Esophagus muscularis mucosa (tissue), 4 donors: ENCODE measurements around the gene DZIP1. TPM values are rescaled to one million over a fixed set of nuclear protein-coding genes. Genes with fewer than 3 reads are reported as not detected.
A peak's percentile ranks its signal among the peaks of the same experiment; 100 is the strongest.
"Not testable (repeated sequence)": the region's sequence is repeated elsewhere in the genome, so short reads cannot be mapped to it uniquely, and the experiment has no call there.

Source experiments
- DNase-seq: peaks from one replicate; pipeline ENCODE4 v3.0.0-alpha.2; 2017; ENCODE audit errors: extremely low spot score
- H3K27ac ChIP-seq, 4 donors: fragments of 200-600 bp; sonication (generic); replicated peaks in 1 of 4; 1 replicate in 3 of 4; 2 replicates in 1 of 4; pipeline ENCODE4 v1.5.1; 2016 to 2019; ENCODE audit warnings: mild to moderate bottlenecking in 1 of 4
- H3K27me3 ChIP-seq, 4 donors: fragments of 200-600 bp; sonication (generic); one replicate each; pipeline versions ENCODE4 v1.5.1 to v1.6.0; 2016 to 2019
- H3K36me3 ChIP-seq, 4 donors: fragments of 200-600 bp; sonication (generic); one replicate each; pipeline ENCODE4 v1.5.1; 2016 to 2019
- H3K4me1 ChIP-seq, 4 donors: fragments of 200-600 bp; sonication (generic); one replicate each; pipeline ENCODE4 v1.5.1; 2016 to 2019
- H3K4me3 ChIP-seq, 4 donors: fragments of 200-600 bp; sonication (generic); 1 replicate in 2 of 4; 2 replicates in 2 of 4; pipeline ENCODE4 v1.5.1; 2016 to 2019; ENCODE audit warnings: mild to moderate bottlenecking in 4 of 4, moderate library complexity in 1 of 4
- H3K9me3 ChIP-seq, 4 donors: fragments of 200-600 bp; sonication (generic); 1 replicate in 3 of 4; 2 replicates in 1 of 4; pipeline ENCODE4 v1.5.1; 2016 to 2019
- EP300 ChIP-seq: sonication (generic); formaldehyde crosslinking; IDR thresholded peaks from one replicate; pipeline ENCODE4 v1.6.1; 2017; ENCODE audit warnings: antibody characterized with exemption
- POLR2A ChIP-seq: fragments of 450-650 bp; IDR thresholded peaks from one replicate; pipeline ENCODE4 v1.6.1; 2017; ENCODE audit warnings: antibody characterized with exemption, moderate library complexity, mild to moderate bottlenecking, low read depth
- POLR2AphosphoS5 ChIP-seq, 2 donors: sonication (generic); formaldehyde crosslinking; IDR thresholded peaks; one replicate each; pipeline ENCODE4 v1.6.1; 2017; ENCODE audit warnings: antibody characterized with exemption in 2 of 2
- WGBS: methylation state at CpG from one replicate; pipeline ENCODE4 v1.1.5; 2018; 5-methylcytosine and 5-hydroxymethylcytosine counted together
- intact Hi-C: fragments of 100-400 bp; cut with DNase I; formaldehyde crosslinking; loops from one replicate; pipeline ENCODE4 v1.15.1; 2023
- total RNA-seq, 4 donors: library from RNA; depleted of rRNA; stranded (reverse); fragments of >200 nt; gene quantifications; one replicate each; pipeline versions ENCODE4 v1.1.0 to v1.2.1, GENCODE V29; 2016
- TF ChIP-seq, protein P1 (sequence below), 3 experiments: fragments of 200-600 bp in 2 of 3; fragments of 450-650 bp in 1 of 3; sonication (generic) in 2 of 3; IDR thresholded peaks; one replicate each; pipeline ENCODE4 v1.5.1; 2017 to 2019; ENCODE audit warnings: antibody characterized with exemption in 3 of 3, mild to moderate bottlenecking in 2 of 3, moderate library complexity in 1 of 3

DZIP1 gene
- total RNA-seq, 4 donors from 2014 or later, result 14.5 to 31.3 (median 22.2) TPM

DNA sequence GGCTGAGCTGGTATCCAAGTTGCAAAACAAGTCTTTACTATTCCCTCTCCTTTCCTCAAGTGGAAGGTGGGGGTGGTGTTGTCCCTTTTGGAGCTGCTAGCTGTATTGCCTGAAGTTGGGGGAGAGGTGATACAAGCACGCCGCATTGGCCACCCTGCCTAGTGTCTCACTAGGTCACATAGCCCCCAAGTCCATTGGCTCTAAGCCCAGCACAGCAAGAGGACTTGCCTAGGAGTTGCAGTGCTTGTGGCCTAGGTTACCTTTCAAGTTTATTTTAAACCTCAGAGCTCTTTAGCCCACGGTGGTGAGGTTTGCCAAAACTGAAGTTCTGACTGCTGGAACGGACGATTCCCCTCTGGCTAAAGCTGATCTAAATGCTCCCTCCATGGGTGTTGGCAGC, 27.1 kb upstream of the DZIP1 start:
- H3K36me3 ChIP-seq, result no peaks in the 10 kb centered on the region
- intact Hi-C loops, result loop anchor here (10.0 kb wide), 2 partner anchors 53 to 113 kb away; no protein-coding TSS in a partner anchor
- H3K4me1 ChIP-seq, result peaks cover 9 to 17% (median 13%) of the 10 kb centered on the region in 4 donors
- peaks cover 0 to 47% (median 27%) of the 10 kb centered on the region in 4 donors for H3K9me3 ChIP-seq
- H3K27ac ChIP-seq, result no peak overlapping the region
- no peak overlapping the region for H3K4me3 ChIP-seq
- no peaks in the 10 kb centered on the region for H3K27me3 ChIP-seq
- no peak for DNase-seq
- TF ChIP-seq EP300 (no peak), POLR2AphosphoS5 (IDR thresholded peaks at IDR 0.05) (no peak), POLR2A (no peak)
- TF ChIP-seq, protein P1, sequence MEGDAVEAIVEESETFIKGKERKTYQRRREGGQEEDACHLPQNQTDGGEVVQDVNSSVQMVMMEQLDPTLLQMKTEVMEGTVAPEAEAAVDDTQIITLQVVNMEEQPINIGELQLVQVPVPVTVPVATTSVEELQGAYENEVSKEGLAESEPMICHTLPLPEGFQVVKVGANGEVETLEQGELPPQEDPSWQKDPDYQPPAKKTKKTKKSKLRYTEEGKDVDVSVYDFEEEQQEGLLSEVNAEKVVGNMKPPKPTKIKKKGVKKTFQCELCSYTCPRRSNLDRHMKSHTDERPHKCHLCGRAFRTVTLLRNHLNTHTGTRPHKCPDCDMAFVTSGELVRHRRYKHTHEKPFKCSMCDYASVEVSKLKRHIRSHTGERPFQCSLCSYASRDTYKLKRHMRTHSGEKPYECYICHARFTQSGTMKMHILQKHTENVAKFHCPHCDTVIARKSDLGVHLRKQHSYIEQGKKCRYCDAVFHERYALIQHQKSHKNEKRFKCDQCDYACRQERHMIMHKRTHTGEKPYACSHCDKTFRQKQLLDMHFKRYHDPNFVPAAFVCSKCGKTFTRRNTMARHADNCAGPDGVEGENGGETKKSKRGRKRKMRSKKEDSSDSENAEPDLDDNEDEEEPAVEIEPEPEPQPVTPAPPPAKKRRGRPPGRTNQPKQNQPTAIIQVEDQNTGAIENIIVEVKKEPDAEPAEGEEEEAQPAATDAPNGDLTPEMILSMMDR (IDR thresholded peaks at IDR 0.05), result no peak
- WGBS, result 100% methylated on average over 3 of the region's 5 CpGs

GRCh38 chr13:95667235-95667634, 22.7 kb upstream of the DZIP1 start:
- H3K4me1 ChIP-seq, DNase-seq, H3K36me3 ChIP-seq, H3K27ac ChIP-seq, H3K27me3 ChIP-seq, H3K4me3 ChIP-seq, intact Hi-C loops: not testable (repeated sequence)
- peaks cover 0 to 70% (median 41%) of the 10 kb centered on the region in 4 donors for H3K9me3 ChIP-seq

DNA sequence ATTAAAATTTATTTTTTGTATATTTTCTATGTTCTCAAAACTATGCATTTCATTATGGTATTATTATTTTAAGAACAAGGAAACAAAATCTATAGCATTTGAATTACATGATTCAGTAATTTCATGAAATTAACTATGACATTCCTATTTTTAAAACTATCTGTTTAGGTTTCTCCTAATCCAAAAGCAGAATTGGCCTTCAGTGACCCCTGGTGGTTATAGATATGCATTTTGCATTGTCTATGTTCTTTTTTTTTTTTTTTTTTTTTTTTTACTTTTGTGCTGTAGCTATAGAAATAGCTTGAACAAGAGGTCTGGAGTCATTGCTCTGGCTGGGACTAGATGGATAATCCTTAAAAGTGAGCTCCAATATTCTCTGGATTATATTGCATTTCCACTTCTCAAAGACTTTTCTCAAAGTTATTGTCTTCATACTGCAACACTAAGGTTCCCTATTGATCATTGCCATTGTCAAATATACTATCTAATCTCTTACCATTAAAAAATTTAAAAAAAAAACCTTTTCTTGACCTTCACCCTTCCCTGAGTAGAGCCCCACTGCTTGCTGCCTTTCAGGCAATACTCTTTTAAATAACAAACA, 16.6 kb upstream of the DZIP1 start:
- Histone ChIP-seq H3K27ac (no peak overlapping the region), H3K36me3 (no peaks in the 10 kb centered on the region), H3K4me3 (no peak overlapping the region), H3K4me1 (no peaks in the 10 kb centered on the region), H3K27me3 (no peaks in the 10 kb centered on the region), H3K9me3 (peaks cover 0 to 21% (median 9%) of the 10 kb centered on the region in 4 donors)
- no peak for DNase-seq
- intact Hi-C loops, result loop anchor here (5.0 kb wide), 1 partner anchor 34 kb away; no protein-coding TSS in a partner anchor
- TF ChIP-seq, protein P1 (IDR thresholded peaks at IDR 0.05), result peak; percentile 36 to 47 (median 45)
- TF ChIP-seq POLR2A, result no peak
- no peak for TF ChIP-seq EP300

GRCh38 chr13:95659500-95659899, 15.0 kb upstream of the DZIP1 start:
- TF ChIP-seq POLR2AphosphoS5 (IDR thresholded peaks at IDR 0.05) (no peak), EP300 (no peak), POLR2A (no peak)
- TF ChIP-seq, protein P1 (IDR thresholded peaks at IDR 0.05), result no peak
- no peak overlapping the region for H3K4me3 ChIP-seq
- no peak overlapping the region for H3K27ac ChIP-seq
- H3K36me3 ChIP-seq, result no peaks in the 10 kb centered on the region
- no peak for DNase-seq
- no peaks in the 10 kb centered on the region for H3K4me1 ChIP-seq
- H3K27me3 ChIP-seq, result no peaks in the 10 kb centered on the region
- peaks cover 0 to 7% (median 0%) of the 10 kb centered on the region in 4 donors for H3K9me3 ChIP-seq
- intact Hi-C loops, result no loop called here

GRCh38 chr13:95656386-95657015, 12.0 kb upstream of the DZIP1 start:
- no peaks in the 10 kb centered on the region for H3K4me1 ChIP-seq
- no peak overlapping the region for H3K4me3 ChIP-seq
- H3K9me3 ChIP-seq, result no peaks in the 10 kb centered on the region
- no peak overlapping the region for H3K27ac ChIP-seq
- WGBS, result 76% methylated on average over 3 of the region's 3 CpGs
- no peak for DNase-seq
- no peak for TF ChIP-seq EP300
- TF ChIP-seq POLR2AphosphoS5 (IDR thresholded peaks at IDR 0.05), result no peak
- TF ChIP-seq, protein P1 (IDR thresholded peaks at IDR 0.05), result no peak
- TF ChIP-seq POLR2A, result no peak
- intact Hi-C loops, result no loop called here
- H3K27me3 ChIP-seq, result no peaks in the 10 kb centered on the region
- no peaks in the 10 kb centered on the region for H3K36me3 ChIP-seq
